ENCODE data around the gene MCC. TPM values are rescaled to one million over a fixed set of nuclear protein-coding genes. Genes with fewer than 3 reads are reported as not detected.
A peak's percentile ranks its signal among the peaks of the same experiment; 100 is the strongest.

The MCC gene
- polyA plus RNA-seq, 2 of the 4 experiments (the other 2 are of a cell fraction), result 0.09 to 0.10 TPM

DNA sequence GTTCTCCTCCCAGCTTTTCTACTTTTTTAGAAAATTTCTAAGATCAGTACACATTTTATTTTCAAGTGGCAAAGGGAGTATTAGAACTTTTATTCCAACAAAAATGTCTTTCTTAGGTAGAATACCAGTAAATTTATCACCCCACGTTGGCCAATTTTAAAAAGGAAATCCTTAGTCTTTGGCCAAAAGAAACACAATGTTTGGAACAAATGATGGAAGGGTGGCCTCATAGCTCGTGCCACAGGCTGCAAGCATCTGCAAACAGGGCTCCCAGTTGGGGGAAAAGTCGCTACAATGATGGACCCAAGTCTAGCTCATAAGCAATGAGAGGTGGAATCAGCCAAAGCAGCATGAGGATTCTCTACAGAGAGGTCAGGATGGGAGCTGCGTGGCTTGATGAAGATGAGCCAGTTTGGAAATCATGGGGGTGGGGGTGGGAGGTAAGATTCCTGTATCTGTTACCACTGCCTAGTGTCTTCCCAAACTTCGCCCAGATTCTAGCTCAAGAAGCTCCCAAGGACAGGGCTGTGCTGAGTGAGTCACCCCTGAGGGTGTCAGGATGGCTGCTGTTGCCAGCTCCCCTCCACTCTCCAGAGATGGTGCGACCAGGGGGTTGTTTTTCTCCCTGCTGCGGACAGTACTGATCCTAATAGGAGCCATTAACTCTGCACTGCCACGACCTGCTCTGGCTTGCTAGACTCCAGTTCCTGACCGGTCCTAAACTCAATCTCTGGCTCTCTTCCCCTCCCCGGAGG lies 436.0 kb downstream of the MCC start:
- FAIRE-seq, result no peak
- 46% methylated on average over 10 of the region's 10 CpGs for whole genome bisulfite sequencing (ENCODE audit: missing lambda C conversion rate)

DNA sequence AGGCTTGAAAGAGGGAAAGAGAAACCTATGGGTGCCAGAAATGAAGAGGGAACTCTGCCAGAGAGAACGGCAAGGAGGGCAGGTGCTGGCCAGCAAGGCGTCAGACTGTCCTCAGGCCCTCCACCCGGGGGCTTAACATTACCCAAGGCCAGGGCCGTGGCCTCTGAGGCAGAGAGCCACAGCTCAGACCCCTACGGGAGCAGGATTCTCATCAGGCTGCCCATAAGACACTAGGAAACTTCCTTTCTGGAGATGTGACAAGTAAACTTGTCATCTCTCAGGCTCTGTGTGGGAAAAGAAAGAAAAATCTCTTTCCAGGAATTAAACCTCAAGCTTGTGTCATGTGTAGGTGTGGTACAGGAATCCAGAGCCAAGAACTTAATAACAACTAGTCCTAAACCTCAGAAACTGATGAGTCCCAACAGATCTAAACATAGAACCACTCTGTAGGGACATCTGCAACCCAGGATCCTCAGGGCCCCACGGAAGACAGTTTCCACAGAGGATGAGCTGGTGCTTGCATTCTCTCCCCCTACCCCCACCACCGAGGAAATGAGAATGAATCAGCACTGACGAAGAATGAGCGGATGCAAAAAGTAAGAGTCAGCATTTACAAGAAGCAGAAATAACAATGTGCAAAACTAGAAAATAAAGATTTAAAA lies 437.4 kb downstream of the MCC start:
- TF ChIP-seq HDAC2 (IDR thresholded peaks at IDR 0.05), result no peak
- peak; percentile 91 for TF ChIP-seq MAFK (IDR thresholded peaks at IDR 0.05; ENCODE audit: partially characterized antibody)
- POLR2A ChIA-PET, result no interaction called here
- WGBS (ENCODE audit: missing lambda C conversion rate), result 57% methylated on average over 9 of the region's 9 CpGs
- FAIRE-seq (no peak), ATAC-seq (no peak), DNase-seq (ENCODE audit: low read depth in 1 of 2, low spot score in 1 of 2) (no peak)
- no peak overlapping the region for H3K4me2 ChIP-seq
- no peaks in the 10 kb centered on the region for H3K9me3 ChIP-seq
- H3K4me1 ChIP-seq, result peaks cover 12% of the 10 kb centered on the region; the same call in 2 of the 3 replicates
- no peak overlapping the region for H3K4me3 ChIP-seq
- no peak overlapping the region for H3K27ac ChIP-seq
- CTCF ChIA-PET, result no interaction called here

More for the DNA sequence above, 436.0 kb downstream of the MCC start:
- H3K4me3 ChIP-seq, result no peak overlapping the region
- ChIA-PET POLR2A (no interaction called here), CTCF (interaction anchor here (0.7 to 1.4 kb wide), 2 partner anchors 56 to 226 kb away, joined by 3 to 5 read pairs; no protein-coding TSS in a partner anchor)
- no peak for ATAC-seq
- DNase-seq (ENCODE audit: low read depth in 1 of 2, low spot score in 1 of 2), result no peak
- no peak overlapping the region for H3K4me2 ChIP-seq
- no peaks in the 10 kb centered on the region for H3K9me3 ChIP-seq
- TF ChIP-seq CEBPB (IDR thresholded peaks at IDR 0.05), result no peak
- no peak for TF ChIP-seq FOSB (CRISPR knock-in tag; IDR thresholded peaks at IDR 0.05)
- TF ChIP-seq, protein P1, sequence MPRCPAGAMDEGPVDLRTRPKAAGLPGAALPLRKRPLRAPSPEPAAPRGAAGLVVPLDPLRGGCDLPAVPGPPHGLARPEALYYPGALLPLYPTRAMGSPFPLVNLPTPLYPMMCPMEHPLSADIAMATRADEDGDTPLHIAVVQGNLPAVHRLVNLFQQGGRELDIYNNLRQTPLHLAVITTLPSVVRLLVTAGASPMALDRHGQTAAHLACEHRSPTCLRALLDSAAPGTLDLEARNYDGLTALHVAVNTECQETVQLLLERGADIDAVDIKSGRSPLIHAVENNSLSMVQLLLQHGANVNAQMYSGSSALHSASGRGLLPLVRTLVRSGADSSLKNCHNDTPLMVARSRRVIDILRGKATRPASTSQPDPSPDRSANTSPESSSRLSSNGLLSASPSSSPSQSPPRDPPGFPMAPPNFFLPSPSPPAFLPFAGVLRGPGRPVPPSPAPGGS (IDR thresholded peaks at IDR 0.05), result no peak
- H3K4me1 ChIP-seq, result peaks cover 5% of the 10 kb centered on the region; the same call in 2 of the 3 replicates
- no peak overlapping the region for H3K27ac ChIP-seq

DNA sequence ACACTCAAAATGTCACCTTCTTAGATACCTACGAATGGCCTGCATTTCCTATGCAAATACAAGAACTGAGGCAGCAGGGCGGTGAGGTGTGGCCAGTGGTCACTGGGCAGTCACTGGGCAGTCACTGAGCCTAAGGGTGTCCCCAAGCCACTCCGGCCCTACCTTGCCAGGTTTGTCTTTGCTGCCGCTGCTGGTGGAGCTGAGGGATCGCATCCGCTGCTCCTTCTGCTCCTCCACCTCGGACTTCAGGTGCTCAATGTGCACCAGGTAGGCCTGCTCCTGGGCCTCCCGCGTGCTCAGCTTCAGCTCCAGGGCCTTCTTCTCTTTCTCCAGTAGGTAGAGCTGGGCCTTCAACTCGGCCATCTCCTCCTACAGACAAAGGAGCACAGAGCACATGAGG lies 439.3 kb downstream of the MCC start:
- CTCF ChIA-PET, result no interaction called here
- Histone ChIP-seq H3K9me3 (no peaks in the 10 kb centered on the region), H3K27ac (no peak overlapping the region), H3K4me3 (no peak overlapping the region), H3K4me1 (peaks cover 12% of the 10 kb centered on the region; the same call in 2 of the 3 replicates), H3K4me2 (no peak overlapping the region)
- 73% methylated on average over 9 of the region's 10 CpGs for WGBS (ENCODE audit: missing lambda C conversion rate)
- DNase-seq (ENCODE audit: low read depth in 1 of 2, low spot score in 1 of 2) (no peak), ATAC-seq (no peak), FAIRE-seq (no peak)
- POLR2A ChIA-PET, result no interaction called here
- no peak for TF ChIP-seq RAD21 (conservative IDR thresholded peaks at IDR 0.05 in 1 of 2, IDR thresholded peaks at IDR 0.05 in 1 of 2)
- no peak for TF ChIP-seq FOSL2 (IDR thresholded peaks at IDR 0.05)
- no peak for TF ChIP-seq FOSL2 (CRISPR knock-in tag; IDR thresholded peaks at IDR 0.05)
- TF ChIP-seq, protein P2, sequence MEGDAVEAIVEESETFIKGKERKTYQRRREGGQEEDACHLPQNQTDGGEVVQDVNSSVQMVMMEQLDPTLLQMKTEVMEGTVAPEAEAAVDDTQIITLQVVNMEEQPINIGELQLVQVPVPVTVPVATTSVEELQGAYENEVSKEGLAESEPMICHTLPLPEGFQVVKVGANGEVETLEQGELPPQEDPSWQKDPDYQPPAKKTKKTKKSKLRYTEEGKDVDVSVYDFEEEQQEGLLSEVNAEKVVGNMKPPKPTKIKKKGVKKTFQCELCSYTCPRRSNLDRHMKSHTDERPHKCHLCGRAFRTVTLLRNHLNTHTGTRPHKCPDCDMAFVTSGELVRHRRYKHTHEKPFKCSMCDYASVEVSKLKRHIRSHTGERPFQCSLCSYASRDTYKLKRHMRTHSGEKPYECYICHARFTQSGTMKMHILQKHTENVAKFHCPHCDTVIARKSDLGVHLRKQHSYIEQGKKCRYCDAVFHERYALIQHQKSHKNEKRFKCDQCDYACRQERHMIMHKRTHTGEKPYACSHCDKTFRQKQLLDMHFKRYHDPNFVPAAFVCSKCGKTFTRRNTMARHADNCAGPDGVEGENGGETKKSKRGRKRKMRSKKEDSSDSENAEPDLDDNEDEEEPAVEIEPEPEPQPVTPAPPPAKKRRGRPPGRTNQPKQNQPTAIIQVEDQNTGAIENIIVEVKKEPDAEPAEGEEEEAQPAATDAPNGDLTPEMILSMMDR (IDR thresholded peaks at IDR 0.05), result no peak
- no peak for TF ChIP-seq ZC3H11A (IDR thresholded peaks at IDR 0.05)
- no peak for TF ChIP-seq RARB (CRISPR knock-in tag; IDR thresholded peaks at IDR 0.05)
- no peak for TF ChIP-seq TFCP2L1 (CRISPR knock-in tag; IDR thresholded peaks at IDR 0.05)
- no peak for TF ChIP-seq HOXB13 (CRISPR knock-in tag; IDR thresholded peaks at IDR 0.05; ENCODE audit: low read depth)
- TF ChIP-seq SREBF2 (IDR thresholded peaks at IDR 0.05), result no peak
- no peak for TF ChIP-seq RCOR1 (IDR thresholded peaks at IDR 0.05; ENCODE audit: low read depth, low read length)
- TF ChIP-seq KDM5A (IDR thresholded peaks at IDR 0.05), result no peak
- TF ChIP-seq, protein P3, sequence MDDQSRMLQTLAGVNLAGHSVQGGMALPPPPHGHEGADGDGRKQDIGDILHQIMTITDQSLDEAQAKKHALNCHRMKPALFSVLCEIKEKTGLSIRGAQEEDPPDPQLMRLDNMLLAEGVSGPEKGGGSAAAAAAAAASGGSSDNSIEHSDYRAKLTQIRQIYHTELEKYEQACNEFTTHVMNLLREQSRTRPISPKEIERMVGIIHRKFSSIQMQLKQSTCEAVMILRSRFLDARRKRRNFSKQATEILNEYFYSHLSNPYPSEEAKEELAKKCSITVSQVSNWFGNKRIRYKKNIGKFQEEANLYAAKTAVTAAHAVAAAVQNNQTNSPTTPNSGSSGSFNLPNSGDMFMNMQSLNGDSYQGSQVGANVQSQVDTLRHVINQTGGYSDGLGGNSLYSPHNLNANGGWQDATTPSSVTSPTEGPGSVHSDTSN (IDR thresholded peaks at IDR 0.05), result no peak
- TF ChIP-seq PHF8 (IDR thresholded peaks at IDR 0.05; ENCODE audit: borderline replicate concordance, low read depth), result no peak
- TF ChIP-seq, protein P4, sequence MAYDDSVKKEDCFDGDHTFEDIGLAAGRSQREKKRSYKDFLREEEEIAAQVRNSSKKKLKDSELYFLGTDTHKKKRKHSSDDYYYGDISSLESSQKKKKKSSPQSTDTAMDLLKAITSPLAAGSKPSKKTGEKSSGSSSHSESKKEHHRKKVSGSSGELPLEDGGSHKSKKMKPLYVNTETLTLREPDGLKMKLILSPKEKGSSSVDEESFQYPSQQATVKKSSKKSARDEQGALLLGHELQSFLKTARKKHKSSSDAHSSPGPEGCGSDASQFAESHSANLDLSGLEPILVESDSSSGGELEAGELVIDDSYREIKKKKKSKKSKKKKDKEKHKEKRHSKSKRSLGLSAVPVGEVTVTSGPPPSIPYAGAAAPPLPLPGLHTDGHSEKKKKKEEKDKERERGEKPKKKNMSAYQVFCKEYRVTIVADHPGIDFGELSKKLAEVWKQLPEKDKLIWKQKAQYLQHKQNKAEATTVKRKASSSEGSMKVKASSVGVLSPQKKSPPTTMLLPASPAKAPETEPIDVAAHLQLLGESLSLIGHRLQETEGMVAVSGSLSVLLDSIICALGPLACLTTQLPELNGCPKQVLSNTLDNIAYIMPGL (CRISPR knock-in tag; IDR thresholded peaks at IDR 0.05; ENCODE audit: borderline replicate concordance), result no peak
- TF ChIP-seq HEYL (CRISPR knock-in tag; IDR thresholded peaks at IDR 0.05), result no peak
- TF ChIP-seq, protein P1 (IDR thresholded peaks at IDR 0.05), result no peak
- no peak for TF ChIP-seq EHF (CRISPR knock-in tag; IDR thresholded peaks at IDR 0.05)
- TF ChIP-seq CHD2 (IDR thresholded peaks at IDR 0.05; ENCODE audit: low read length, partially characterized antibody), result no peak

All from A549 (cell line).